Left lobe of liver (tissue), 2 donors: ENCODE measurements around the gene DHX34. TPM values are rescaled to one million over a fixed set of nuclear protein-coding genes. Genes with fewer than 3 reads are reported as not detected.
"Not testable (repeated sequence)": the region's sequence is repeated elsewhere in the genome, so short reads cannot be mapped to it uniquely, and the experiment has no call there.

ENCODE experiments used
- ATAC-seq: fragments of 200-7000 bp; cut with Tn5 transposase; one replicate; pipeline ENCODE4 v1.9.1; 2020; ENCODE audit warnings: mild to moderate bottlenecking, moderate library complexity
- DNase-seq: peaks from one replicate; pipeline ENCODE4 v3.0.0-alpha.2; 2020; ENCODE audit warnings: low spot score
- total RNA-seq: library from RNA; stranded (reverse); gene quantifications from one replicate; pipeline ENCODE4 v1.2.1, GENCODE V29; 2021
- donor health status: DM: no; HTN: no; CAD: no; lungs with moderate emphysema.
- donor health status: DM: no; HTN: yes; CAD: no.

DHX34 gene
- total RNA-seq, 1 donor from 2014 or later = 5.9 TPM

DNA sequence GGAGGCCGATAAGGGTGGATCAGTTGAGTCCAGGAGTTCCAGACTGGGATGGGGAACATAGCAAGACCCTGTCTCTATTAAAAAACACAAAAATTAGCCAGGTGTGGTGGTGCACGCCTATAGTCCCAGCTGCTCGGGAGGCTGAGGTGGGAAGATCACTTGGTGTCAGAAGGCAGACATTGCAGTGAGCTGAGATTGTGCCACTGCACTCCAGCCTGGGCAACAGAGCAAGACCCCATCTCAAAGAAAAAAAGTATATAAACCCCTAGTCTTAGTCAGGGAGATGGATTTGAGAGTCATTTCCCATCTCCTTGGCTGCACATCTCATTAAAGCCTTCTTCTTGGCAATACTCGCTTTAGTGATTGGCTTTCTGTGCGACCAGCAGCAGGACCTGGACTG is 34.8 kb downstream of the DHX34 start:
- not testable (repeated sequence) for DNase-seq, ATAC-seq

DNA sequence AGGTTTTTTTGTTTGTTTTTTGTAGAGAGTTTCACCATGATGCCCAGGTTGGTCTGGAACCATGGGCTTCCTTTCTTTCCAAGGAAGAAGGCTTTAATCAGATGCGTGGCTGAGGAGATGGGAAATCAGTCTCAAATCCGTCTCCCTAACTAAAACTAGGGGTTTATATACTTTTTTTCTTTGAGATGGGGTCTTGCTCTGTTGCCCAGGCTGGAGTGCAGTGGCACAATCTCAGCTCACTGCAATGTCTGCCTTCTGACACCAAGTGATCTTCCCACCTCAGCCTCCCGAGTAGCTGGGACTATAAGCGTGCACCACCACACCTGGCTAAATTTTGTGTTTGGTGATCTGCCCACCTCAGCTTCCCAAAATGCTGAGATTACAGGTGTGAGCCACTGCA is 35.4 kb downstream of the DHX34 start:
- DNase-seq, ATAC-seq: not testable (repeated sequence)

- DNase-seq, ATAC-seq: not testable (repeated sequence)
These were observed 37.5 kb downstream of the DHX34 start for GRCh38 chr19:47386582-47386981.

- not testable (repeated sequence) for ATAC-seq
These were observed 38.5 kb downstream of the DHX34 start for GRCh38 chr19:47387623-47388022.

GRCh38 chr19:47388721-47389120 is 39.6 kb downstream of the DHX34 start:
- not testable (repeated sequence) for ATAC-seq, DNase-seq

More at GRCh38 chr19:47387623-47388022, 38.5 kb downstream of the DHX34 start:
- not testable (repeated sequence) for DNase-seq

DNA sequence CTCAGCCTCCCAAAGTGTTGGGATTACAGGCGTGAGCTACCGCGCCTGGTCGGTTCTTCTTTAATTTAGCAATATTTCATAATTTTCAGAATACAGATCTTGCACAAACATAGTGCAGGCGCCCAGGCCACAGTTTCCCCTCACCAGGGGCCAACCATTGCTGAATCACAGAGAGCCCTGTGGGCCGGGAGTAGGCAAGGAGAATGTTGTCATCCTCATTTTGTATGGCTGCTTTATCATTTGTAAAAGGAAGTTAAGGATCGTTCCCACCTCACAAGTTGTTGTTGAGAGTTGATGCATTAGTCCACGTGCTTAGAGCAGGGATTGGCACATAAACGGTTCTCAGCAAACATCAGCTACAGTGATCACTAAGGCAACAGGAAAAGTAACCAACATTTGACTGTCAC is 40.0 kb downstream of the DHX34 start:
- ATAC-seq (peak; percentile 13), DNase-seq (no peak)

GRCh38 chr19:47390533-47391488 is 41.7 kb downstream of the DHX34 start:
- no peak for ATAC-seq
- no peak for DNase-seq

DNA sequence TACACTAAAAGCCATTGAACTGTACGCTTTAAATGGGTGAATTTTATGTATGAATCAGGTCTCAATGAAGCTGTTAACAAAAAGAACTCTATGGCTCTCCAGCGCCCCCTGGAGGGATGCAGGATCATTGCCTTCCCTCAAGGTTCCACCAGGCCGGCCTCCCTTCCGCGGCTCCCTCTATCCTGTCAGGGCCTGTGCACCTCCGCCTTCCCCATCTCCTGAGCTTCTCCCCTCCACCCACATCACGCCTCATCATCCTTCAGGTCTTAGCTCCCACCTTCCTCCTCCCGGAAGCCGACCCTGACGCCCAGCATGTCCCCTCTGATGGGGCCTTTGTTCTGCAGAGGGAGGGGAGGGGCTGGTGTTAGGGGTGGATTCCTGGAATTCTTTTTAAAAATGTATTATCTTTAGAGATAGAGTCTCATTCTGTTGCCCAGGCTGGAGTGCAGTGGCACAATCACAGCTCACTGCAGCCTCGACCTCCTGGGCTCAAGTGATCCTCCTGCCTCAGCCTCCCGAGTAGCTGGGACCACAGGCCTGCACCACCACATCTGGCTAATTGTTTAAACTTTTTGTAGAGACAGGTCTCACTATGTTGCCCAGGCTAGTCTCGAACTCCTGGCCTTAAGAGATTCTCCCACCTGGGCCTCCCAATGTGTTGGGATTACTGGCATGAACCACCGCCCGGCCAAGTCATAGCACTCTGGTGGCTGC is 42.6 kb downstream of the DHX34 start:
- ATAC-seq = peak; percentile 99
- peak; percentile 74 for DNase-seq

GRCh38 chr19:47398707-47399597 is 49.8 kb downstream of the DHX34 start:
- DNase-seq (no peak), ATAC-seq (no peak)

DNA sequence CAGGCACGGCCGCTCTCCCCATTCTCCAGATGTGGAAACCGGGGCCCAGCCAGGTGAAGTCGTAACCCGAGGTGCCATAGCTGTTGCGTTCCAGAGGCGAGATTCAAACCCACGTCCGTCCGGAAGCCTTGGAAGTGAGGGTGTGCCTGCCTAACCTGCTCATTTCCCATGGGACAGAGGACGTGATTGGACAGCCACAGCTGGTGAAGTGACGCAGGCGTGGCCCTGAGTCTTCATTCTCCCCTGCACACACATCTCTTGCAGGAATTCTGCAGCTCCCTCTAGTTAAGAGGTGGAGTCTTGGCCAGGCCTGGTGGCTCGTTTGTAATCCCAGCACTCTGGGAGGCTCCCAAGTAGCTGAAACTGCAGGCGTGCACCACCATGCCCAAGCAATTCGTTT is 53.4 kb downstream of the DHX34 start:
- ATAC-seq = no peak

DNA sequence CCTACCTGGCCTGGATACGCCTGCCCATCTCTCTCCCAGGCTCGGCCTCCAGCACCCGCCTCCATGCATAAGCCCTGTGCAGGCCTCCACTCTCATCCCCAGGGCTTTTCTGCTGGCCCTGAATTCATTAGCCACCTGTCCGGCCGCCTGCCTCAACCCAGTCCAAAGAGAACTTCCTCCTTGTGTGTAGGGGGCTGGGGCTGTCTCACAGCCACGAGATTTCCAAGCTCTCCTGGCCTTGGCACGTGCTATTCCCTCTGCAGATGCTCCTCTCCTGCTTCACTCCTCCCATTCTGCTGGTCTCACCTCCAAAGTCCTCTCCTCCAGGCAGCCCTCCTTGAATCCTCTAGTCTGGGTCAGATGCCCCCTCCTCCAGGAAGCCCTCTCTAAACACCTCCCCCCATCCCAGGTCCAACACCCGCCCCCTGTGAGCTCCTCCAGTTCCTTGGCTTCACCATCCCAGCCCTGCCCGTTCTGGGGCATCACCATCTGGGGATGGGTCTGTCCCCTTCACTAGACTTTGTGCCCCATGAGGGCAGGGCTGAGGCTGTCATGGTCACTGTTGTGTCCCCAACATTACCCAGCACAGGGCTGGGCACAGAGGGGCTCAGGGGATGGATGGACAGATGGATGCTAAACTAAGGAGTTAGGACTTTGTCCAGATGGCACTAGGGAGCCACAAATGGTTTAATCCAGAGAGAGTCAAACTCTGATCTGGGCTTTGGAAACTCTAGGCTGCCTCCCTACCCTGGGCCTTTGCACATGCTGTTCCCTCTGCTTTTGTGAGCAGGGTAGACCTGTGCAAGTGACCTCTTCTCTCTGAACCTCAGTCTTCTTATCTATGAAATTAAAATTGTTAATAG is 55.5 kb downstream of the DHX34 start:
- no peak for DNase-seq
- no peak for ATAC-seq

More for the DNA sequence above, 53.4 kb downstream of the DHX34 start:
- no peak for DNase-seq

DNA sequence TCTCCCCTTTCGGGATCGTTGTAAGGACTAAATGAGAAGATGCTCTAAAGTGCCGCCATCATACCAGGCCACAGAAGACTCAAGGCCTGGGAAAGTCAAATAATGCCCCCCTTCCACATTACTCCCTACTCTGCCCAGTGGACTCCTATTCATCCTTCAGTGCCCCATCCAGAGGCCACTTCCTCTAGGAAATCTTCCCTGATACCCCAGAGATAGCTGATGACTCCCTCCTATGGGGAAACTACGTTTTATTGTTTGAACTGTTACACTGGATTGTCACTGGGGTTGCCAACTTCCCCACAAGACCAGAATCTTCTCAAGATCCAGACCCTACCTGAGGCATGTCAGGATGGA is 56.1 kb downstream of the DHX34 start:
- DNase-seq (no peak), ATAC-seq (no peak)

DNA sequence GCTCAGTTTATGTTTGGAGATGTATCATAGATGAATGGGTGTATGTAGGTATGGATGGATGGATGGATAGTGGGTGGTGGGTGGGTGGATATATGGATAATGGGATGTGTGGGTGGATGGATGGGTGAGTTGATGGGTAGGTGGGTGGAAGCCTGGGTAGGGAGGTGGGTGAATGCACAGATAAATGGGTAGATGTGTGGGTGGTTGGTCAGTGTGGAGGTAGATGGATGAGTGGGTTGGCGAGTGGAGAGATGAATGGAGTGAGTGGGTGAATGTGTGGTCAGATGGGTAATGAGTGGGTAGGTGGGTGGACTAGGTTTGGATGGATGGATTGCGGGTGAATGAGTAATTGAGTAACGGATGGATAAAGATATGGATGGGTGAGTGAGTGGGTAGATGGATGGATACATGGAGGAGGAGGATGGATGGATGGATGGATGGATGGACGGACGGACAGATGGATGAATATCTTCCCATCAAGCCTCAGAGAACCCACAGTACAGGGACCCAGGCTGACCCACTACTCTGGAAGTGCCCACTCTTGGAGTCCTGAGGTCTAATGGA is 56.8 kb downstream of the DHX34 start:
- DNase-seq (no peak), ATAC-seq (no peak)

- DNase-seq (no peak), ATAC-seq (peak; percentile 74)
These were observed 57.7 kb downstream of the DHX34 start for GRCh38 chr19:47406711-47407416.

- DNase-seq (no peak), ATAC-seq (no peak)
These were observed 58.3 kb downstream of the DHX34 start for GRCh38 chr19:47407417-47407774.

DNA sequence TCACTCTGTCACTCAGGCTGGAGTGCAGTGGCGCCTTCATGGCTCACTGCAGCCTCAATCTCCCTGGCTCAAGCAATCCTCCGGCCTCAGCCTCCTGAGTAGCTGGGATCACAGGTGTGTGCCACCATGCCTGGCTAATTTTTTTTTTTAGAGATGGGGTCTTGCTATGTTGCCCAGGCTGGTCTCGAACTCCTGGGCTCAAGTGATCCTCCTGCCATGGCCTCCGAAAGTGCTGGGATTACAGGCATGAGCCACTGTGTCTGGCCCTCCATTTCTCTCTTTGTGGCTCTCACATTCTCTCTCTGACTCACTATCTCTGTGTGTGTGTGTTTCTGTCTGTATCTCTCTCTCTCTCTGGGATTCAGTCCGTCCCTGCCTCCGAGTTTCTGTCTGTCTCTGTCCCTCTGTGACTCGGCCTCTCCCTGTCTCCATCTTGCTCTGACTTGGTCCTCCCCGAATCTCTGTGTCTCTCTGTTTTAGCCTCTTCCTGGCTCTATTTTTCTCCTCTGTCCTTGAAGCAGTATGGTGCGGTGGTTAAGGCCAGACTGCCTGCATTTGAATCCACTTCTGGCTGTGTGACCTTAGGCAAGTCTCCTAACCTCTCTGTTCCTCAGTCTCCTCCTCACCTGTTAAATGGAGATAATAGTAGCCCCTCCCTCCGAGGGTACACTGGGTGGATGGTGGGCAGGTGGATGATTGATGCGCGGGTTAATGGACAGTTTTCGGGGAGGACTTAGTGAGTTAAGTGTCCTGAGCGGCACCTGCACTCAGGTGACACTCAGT is 59.2 kb downstream of the DHX34 start:
- ATAC-seq = no peak
- DNase-seq = no peak

DNA sequence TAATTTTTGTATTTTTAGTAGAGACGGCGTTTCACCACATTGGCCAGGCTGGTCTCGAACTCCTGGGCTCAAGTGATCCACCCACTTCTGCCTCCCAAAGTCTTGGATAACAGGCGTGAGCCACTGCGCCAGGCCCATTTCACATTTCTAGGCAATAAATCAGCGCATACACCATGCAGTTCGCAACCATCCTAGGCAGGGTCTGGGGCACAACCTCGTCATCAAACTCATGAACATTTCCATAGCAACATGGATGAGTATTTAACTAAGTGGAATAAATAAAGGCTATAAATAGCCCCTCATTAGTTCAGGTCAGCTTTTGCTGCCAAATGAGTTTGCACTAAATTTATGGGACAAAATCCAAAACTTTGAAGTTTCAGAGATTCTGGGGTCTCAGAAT is 62.0 kb downstream of the DHX34 start:
- ATAC-seq = no peak
- no peak for DNase-seq

- DNase-seq, ATAC-seq: not testable (repeated sequence)
These were observed 62.6 kb downstream of the DHX34 start for GRCh38 chr19:47411696-47412095.
